ENCODE results near the gene WDR11.

The WDR11 gene

DNA sequence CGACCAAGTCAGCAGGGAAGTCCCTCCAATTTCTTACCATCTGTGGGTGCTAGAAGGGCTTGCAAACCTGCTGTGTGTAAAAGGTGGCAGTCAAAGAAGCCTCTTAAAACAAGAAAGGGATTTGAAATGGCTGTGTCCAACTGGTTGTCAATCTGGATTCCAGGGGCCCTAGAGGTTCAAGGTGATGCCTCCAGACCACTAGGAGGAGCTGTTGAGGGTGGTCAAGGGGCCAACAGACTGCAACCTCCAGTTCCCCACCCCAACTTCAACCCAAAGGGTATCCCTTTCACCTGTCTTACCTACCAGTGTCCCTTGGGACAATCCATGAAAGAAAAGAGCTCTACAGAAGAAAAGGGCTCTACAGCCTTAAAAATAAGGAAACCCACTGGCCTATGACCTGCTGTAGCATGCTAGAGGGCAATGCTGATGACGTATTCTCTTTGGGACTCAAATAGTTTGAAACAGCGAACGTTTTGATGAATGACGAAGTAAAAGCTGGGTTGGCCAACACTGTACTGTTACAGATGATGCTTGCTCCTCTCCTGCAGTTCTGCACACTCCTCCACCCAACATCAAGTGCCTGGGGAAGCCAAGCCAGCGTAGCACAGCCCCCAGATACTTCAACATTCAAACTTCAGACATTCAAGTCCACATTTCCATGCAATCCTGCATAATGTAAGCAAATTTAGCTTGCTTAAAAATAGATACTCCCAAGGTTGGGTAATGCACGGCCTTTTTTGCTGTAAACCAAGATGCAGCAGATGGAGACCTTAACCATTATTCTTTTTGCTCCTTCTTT lies 45.9 kb upstream of the WDR11 start:
- H3K27me3 ChIP-seq (ENCODE audit: control insufficient read depth, low read length), result 0 out of 2 replicates have a peak, but pooled peaks cover 7% of the 10 kb centered on the region
- no peaks in the 10 kb centered on the region for H3K9me3 ChIP-seq (ENCODE audit: control insufficient read depth, insufficient read depth, low read length)
- no peak overlapping the region for H3K27ac ChIP-seq (ENCODE audit: low read depth, low read length)
- no peaks in the 10 kb centered on the region for H4K20me1 ChIP-seq (ENCODE audit: control insufficient read depth, insufficient read depth, low read depth, low read length)
- TF ChIP-seq EZH2phosphoT487 (IDR thresholded peaks at IDR 0.05; ENCODE audit: borderline replicate concordance, low read length), result no peak
- TF ChIP-seq, protein P1, sequence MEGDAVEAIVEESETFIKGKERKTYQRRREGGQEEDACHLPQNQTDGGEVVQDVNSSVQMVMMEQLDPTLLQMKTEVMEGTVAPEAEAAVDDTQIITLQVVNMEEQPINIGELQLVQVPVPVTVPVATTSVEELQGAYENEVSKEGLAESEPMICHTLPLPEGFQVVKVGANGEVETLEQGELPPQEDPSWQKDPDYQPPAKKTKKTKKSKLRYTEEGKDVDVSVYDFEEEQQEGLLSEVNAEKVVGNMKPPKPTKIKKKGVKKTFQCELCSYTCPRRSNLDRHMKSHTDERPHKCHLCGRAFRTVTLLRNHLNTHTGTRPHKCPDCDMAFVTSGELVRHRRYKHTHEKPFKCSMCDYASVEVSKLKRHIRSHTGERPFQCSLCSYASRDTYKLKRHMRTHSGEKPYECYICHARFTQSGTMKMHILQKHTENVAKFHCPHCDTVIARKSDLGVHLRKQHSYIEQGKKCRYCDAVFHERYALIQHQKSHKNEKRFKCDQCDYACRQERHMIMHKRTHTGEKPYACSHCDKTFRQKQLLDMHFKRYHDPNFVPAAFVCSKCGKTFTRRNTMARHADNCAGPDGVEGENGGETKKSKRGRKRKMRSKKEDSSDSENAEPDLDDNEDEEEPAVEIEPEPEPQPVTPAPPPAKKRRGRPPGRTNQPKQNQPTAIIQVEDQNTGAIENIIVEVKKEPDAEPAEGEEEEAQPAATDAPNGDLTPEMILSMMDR (IDR thresholded peaks at IDR 0.05; ENCODE audit: low read depth, low read length, poor library complexity, severe bottlenecking), result peak; percentile 21
- H3K9me2 ChIP-seq (replicated peaks; ENCODE audit: control insufficient read depth, low read length), result no peaks in the 10 kb centered on the region
- H3K36me3 ChIP-seq (ENCODE audit: control insufficient read depth, low read length), result no peaks in the 10 kb centered on the region
- H3F3A ChIP-seq (ENCODE audit: control insufficient read depth, insufficient read depth), result no peaks in the 10 kb centered on the region
- H3K79me2 ChIP-seq (ENCODE audit: control insufficient read depth, low read length), result no peaks in the 10 kb centered on the region
- no peak overlapping the region for H3K4me3 ChIP-seq (ENCODE audit: low read length)
- no peaks in the 10 kb centered on the region for H3K4me1 ChIP-seq (ENCODE audit: control insufficient read depth, low read length)
- no peak overlapping the region for H3K4me2 ChIP-seq (ENCODE audit: low read length)

DNA sequence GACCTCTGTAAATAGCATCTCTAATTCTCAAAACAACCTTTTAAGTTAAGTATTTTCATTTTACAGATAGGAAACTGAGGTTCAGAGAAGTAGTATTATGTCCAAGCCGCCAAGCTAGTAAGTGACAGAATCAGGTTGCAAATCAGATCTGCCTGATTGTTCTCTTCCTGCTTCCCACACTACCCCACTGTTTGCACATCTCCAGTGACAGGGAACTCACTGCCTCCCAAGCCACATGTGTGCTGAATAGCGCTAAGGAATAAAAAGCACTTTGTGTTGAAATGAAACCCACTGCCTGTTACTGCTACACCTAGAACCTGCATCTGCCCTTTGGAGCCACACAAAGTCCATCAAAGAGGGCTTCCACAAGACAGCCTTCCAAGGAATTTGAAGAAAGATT lies 45.1 kb upstream of the WDR11 start:
- Histone ChIP-seq H3K79me2 (ENCODE audit: control insufficient read depth, low read length) (no peaks in the 10 kb centered on the region), H3K27me3 (ENCODE audit: control insufficient read depth, low read length) (0 out of 2 replicates have a peak, but pooled peaks cover 11% of the 10 kb centered on the region), H3K4me3 (ENCODE audit: low read length) (no peak overlapping the region), H3K4me1 (ENCODE audit: control insufficient read depth, low read length) (no peaks in the 10 kb centered on the region), H3K27ac (ENCODE audit: low read depth, low read length) (no peak overlapping the region), H3K4me2 (ENCODE audit: low read length) (no peak overlapping the region), H3K9me2 (replicated peaks; ENCODE audit: control insufficient read depth, low read length) (no peaks in the 10 kb centered on the region), H3K9me3 (ENCODE audit: control insufficient read depth, insufficient read depth, low read length) (no peaks in the 10 kb centered on the region), H4K20me1 (ENCODE audit: control insufficient read depth, insufficient read depth, low read depth, low read length) (no peaks in the 10 kb centered on the region), H3K36me3 (ENCODE audit: control insufficient read depth, low read length) (no peaks in the 10 kb centered on the region), H3F3A (ENCODE audit: control insufficient read depth, insufficient read depth) (no peaks in the 10 kb centered on the region)
- no peak for TF ChIP-seq EZH2phosphoT487 (IDR thresholded peaks at IDR 0.05; ENCODE audit: borderline replicate concordance, low read length)
- TF ChIP-seq, protein P1 (IDR thresholded peaks at IDR 0.05; ENCODE audit: low read depth, low read length, poor library complexity, severe bottlenecking), result no peak

DNA sequence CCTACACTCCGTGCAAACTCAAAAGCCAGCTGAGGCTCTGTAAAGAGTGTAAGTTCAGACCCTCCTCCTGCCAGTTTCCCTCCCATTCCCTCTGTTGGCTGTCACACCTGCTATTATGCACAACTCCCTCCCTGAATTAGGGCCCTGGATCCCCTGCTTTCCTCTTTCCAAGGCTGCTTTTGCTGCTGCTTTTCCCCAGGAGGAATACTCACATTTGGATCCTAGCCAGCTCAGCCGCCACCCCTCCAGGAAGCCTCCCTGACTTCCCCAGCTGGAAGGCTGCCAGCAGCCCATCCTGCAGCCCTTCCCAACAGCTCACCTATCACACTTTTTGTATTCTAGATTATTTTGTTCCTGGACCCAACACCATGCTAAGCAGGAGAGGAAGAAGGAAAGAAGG lies 40.9 kb upstream of the WDR11 start:
- Histone ChIP-seq H3K4me3 (ENCODE audit: low read length) (no peak overlapping the region), H3K4me2 (ENCODE audit: low read length) (no peak overlapping the region), H3K9me3 (ENCODE audit: control insufficient read depth, insufficient read depth, low read length) (no peaks in the 10 kb centered on the region), H3K9me2 (replicated peaks; ENCODE audit: control insufficient read depth, low read length) (no peaks in the 10 kb centered on the region), H3K27me3 (ENCODE audit: control insufficient read depth, low read length) (0 out of 2 replicates have a peak, but pooled peaks cover 9% of the 10 kb centered on the region), H3K79me2 (ENCODE audit: control insufficient read depth, low read length) (no peaks in the 10 kb centered on the region), H4K20me1 (ENCODE audit: control insufficient read depth, insufficient read depth, low read depth, low read length) (no peaks in the 10 kb centered on the region), H3K36me3 (ENCODE audit: control insufficient read depth, low read length) (no peaks in the 10 kb centered on the region), H3K27ac (ENCODE audit: low read depth, low read length) (no peak overlapping the region), H3F3A (ENCODE audit: control insufficient read depth, insufficient read depth) (no peaks in the 10 kb centered on the region), H3K4me1 (ENCODE audit: control insufficient read depth, low read length) (no peaks in the 10 kb centered on the region)
- TF ChIP-seq, protein P1 (IDR thresholded peaks at IDR 0.05; ENCODE audit: low read depth, low read length, poor library complexity, severe bottlenecking), result no peak
- no peak for TF ChIP-seq EZH2phosphoT487 (IDR thresholded peaks at IDR 0.05; ENCODE audit: borderline replicate concordance, low read length)
